ENCODE measurements around the gene TNFRSF11A.

Gene TNFRSF11A

GRCh38 chr18:62426191-62426488 is 101.0 kb downstream of the TNFRSF11A start:
- no peak for DNase-seq (ENCODE audit: extremely low read depth, low read depth)
- no peak for TF ChIP-seq CTCF (IDR thresholded peaks at IDR 0.05; ENCODE audit: low read depth, low read length, missing control alignments)
- H3K4me3 ChIP-seq (replicated peaks; ENCODE audit: low read depth, low read length), result no peak overlapping the region

GRCh38 chr18:62432176-62432575 is 107.1 kb downstream of the TNFRSF11A start:
- TF ChIP-seq CTCF (IDR thresholded peaks at IDR 0.05; ENCODE audit: low read depth, low read length, missing control alignments), result no peak
- DNase-seq (ENCODE audit: extremely low read depth, low read depth), result no peak
- no peak overlapping the region for H3K4me3 ChIP-seq (replicated peaks; ENCODE audit: low read depth, low read length)

GRCh38 chr18:62434798-62435197 is 109.7 kb downstream of the TNFRSF11A start:
- TF ChIP-seq CTCF (IDR thresholded peaks at IDR 0.05; ENCODE audit: low read depth, low read length, missing control alignments), result no peak
- DNase-seq (ENCODE audit: extremely low read depth, low read depth), result no peak
- H3K4me3 ChIP-seq (replicated peaks; ENCODE audit: low read depth, low read length), result no peak overlapping the region

- no peak for DNase-seq (ENCODE audit: extremely low read depth, low read depth)
- H3K4me3 ChIP-seq (replicated peaks; ENCODE audit: low read depth, low read length), result no peak overlapping the region
- no peak for TF ChIP-seq CTCF (IDR thresholded peaks at IDR 0.05; ENCODE audit: low read depth, low read length, missing control alignments)
These were observed 110.4 kb downstream of the TNFRSF11A start for GRCh38 chr18:62435435-62436031.

GRCh38 chr18:62436636-62437234 is 111.6 kb downstream of the TNFRSF11A start:
- DNase-seq (ENCODE audit: extremely low read depth, low read depth), result no peak
- no peak for TF ChIP-seq CTCF (IDR thresholded peaks at IDR 0.05; ENCODE audit: low read depth, low read length, missing control alignments)
- H3K4me3 ChIP-seq (replicated peaks; ENCODE audit: low read depth, low read length), result no peak overlapping the region

GRCh38 chr18:62437235-62438017 is 112.3 kb downstream of the TNFRSF11A start:
- no peak overlapping the region for H3K4me3 ChIP-seq (replicated peaks; ENCODE audit: low read depth, low read length)
- no peak for DNase-seq (ENCODE audit: extremely low read depth, low read depth)
- TF ChIP-seq CTCF (IDR thresholded peaks at IDR 0.05; ENCODE audit: low read depth, low read length, missing control alignments), result no peak

Data from HFF-Myc (cell line).